HG02759 (cell line): ENCODE results near the gene AGBL1.

Experiments
- ATAC-seq: cut with Tn5 transposase; IDR thresholded peaks from one replicate; pipeline ENCODE4 v1.9.1; 2021; ENCODE audit warnings: mild to moderate bottlenecking, moderate library complexity; ENCODE audit not compliant: unreplicated experiment

The AGBL1 gene

DNA sequence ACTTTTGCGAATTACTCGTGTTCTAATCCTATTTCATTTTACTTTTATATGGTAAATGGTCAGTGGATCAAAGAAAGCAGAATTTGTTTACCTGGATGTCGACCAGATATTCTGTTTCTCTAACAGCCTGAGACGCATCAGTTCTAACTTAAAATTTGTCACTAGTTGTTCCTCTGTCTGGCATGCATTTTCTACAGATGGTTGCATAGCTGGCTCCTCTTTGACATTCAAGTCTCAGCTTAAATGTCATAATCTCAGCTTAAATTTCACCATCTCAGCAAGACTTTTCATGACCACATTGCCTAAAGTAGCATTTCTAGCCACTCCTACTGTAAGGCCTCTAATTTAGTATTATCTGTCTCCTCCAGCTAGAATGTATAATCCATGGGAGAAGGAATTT, 609.3 kb downstream of the AGBL1 start:
- no peak for ATAC-seq

DNA sequence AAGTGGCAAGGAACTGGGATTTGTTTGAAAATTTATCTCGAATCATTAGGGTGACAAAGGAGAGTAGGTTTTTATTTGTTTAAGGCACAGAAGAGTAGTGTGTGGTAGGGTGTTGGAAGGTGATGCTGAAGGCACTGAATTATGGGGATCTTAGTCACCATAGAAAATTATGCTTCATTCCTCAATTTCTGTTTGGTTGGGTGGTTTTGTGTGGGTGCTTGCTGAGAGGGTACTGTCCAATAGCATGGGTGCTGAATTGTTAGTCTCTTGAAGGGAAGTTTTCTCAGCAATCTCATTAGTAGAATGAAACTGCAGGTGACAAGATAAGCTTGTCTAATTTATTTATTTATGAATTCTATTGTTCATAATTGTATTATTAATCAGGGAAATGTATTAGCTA, 610.9 kb downstream of the AGBL1 start:
- no peak for ATAC-seq

DNA sequence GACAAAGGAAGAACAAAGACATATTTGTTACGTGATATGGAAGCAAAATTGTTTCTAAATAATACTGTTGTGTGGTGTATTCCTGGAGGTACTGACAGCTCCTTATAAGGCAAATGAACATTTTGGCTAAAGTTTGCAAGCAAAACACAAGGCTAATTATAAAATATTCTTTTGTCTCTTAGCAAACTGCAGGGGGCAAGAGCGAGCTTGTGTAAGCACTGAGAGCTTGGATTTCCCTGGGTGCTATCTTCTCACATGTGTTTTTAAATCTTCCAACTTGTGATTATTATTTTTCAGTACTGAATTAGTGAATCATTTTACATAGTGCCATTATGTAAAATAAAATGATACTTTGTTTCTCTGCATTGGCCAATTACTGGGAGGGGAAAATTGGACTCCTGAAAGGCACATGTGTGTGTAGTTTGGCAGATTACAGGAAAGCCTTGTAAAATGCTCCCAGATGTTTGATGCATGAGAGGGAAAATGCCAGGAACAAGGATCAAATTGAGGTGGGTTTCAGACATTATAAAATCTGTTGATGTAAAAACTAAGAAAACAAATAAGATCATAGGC, 611.5 kb downstream of the AGBL1 start:
- ATAC-seq, result no peak

DNA sequence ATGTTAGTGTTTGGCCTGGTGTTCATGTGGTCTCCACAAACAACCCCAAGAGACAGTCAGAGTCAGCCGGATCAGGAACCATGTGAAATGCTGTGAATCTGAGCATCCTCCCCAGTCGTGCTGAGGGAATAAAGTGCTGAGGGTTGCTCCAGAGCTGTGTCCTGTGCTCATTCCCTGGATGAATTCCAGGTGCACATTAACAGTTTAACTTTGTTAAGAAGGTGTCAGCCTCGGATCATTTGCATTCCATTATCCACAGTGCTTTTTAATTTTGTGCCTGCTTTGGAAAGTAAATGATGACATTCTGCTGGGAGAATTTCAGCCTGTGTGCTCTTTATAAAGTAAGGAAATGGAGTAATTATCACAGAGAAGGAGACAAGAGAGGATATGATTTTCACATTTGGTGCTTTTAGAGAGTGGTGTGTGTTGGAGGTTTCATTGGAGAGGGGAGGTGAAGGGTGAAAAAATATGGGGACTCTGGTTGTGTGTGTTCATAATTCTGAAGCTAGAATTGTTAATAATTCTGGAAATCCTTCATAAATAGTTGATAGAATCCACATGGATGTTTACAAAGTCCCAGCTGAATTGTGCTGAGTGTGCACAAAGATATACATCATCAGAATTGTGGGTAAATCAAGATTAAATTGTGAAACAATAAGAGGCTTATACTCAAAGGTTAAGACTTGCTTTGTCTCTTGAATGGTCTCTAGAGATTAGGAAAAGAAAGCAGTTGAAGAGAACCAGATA, 621.4 kb downstream of the AGBL1 start:
- ATAC-seq, result no peak

DNA sequence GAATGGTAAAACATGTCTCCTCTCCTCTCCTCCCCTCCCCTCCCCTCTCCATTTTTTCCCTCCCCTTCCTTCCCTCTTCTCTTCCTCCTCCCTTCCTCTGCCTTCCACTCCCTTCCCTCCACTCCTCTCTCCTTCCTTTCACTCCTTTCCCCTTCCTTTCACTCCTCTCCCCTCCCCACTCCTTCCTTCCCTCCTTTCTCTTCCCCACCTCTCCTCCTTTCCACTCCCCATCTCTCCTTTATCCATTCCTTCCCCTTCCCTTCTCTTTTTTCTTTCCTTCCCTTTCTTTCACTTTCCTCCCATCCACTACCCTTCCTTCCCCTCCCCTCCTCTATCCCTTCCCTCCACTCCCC, 621.9 kb downstream of the AGBL1 start:
- no peak for ATAC-seq

DNA sequence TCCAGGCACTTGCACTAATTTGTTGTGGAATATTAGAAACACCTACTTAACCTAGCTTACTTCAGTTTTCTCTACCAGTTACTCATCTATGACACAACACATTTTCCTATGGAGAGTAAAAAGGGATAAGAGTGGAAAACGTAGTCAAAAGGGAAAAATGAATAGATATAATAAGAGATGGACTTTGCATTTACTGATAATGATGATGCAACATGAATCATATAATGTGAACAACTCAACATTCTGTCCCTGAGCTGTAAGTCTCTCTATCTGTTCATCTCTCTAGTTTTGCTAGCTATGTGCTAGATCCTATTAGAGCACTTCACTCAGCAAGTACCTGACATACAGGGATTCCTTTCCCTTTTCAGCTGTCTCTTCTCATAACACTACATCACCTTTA, 627.1 kb downstream of the AGBL1 start:
- no peak for ATAC-seq

DNA sequence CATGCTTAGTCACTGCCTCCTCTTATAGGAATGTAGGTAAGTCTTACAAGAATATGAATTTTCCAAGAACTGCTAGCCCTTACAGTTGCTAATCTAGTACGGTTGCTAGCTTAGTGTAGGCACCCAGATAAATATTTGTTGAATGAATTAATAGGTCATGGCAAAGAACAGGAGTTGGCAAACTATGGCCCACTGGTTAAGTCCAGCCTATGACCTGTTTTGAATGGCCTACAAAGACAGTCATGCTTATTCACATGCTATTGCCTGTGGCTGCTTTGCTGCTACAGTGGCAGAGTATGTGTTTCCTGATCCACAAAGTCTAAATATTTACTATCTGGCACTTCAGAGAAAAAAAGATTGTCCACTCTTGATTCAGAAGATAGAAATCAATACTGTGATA, 631.8 kb downstream of the AGBL1 start:
- ATAC-seq, result no peak

DNA sequence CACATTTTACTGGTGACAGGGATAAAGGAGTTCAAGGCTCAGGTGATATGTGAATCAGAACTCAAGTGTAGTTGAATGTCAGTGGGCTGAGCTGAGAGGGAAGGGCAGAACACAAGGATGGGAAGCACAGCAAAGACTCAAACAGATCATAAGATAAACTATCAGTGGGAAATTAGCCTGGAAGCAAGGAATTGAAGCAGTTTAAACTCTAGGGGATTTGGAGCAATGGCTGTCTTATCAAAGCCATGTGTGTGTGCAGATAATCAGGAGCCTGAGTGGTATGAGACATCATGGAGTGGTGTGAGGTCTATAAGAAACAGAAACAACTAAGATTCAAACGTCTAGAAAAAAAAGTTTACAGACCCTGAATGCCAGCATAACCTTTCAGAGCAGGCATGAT, 634.6 kb downstream of the AGBL1 start:
- ATAC-seq, result no peak

DNA sequence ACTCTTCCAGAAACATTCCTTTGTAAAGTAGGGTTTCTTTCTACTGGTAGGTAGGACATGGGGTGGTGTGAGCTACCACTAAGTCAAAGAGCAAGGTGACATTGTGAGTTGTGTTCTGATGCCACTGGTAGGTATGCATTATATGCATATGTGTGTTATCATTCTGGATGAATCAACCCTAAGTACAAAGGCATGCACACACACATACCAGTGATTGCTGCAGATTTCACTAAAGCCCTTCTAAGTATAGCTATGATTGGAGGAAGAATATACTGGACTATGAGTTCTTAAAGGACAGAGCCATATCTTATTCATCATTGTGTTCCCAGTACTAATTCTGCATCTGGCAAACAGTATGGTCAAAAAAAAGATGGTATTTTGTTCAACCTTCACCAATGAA, 646.0 kb downstream of the AGBL1 start:
- no peak for ATAC-seq

DNA sequence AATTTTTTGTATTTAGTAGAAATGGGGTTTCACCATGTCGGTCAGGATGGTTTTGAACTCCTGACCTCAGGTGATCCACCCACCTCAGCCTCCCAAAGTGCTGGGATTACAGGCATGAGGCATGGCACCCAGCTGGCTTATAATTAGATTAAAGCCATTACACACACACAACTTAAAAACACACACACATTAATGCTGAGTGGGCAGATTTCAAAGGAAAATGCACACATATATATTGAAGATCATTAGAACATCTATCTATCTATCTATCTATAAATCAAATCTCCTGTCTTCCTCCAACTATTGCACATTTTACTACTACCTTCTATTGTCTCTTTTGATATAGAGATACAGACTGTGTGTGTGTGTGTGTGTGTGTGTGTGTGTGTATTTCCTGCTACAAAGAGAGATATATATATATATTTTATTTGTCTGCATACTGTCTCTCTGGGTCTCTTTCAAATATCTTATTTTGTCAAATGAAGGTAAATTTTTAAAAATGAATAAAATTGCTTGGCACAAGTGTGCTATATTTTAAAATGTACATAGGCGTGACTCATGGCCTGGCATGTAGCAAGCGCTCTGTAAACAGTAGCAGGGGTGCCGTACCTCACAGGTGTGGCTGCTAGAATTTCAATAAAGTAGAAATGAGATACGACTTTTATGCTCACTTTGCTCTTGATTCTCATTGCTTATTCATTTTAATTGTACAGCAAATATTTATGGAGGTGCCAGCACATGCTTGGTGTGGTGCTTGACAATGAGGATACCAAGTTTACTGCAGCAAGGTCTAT, 655.8 kb downstream of the AGBL1 start:
- no peak for ATAC-seq

DNA sequence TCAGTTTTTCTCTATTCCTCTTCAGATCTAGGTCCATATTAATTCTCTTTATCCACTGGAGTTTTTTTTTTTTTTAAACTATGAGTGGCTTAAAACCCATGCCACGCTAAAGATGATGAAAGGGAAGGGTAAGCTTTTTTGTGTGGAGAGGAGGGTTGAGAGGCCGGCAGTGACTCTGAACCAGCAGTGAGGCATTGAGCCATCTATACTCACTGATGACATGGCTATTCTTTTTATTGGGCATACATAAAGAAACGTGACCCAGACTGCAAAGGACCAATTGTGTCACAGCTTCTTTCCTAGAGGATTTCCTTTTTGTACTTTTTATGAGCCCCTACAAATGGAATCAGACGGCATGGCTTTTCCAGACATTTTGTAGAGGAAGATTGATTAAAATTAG, 662.2 kb downstream of the AGBL1 start:
- ATAC-seq, result no peak

DNA sequence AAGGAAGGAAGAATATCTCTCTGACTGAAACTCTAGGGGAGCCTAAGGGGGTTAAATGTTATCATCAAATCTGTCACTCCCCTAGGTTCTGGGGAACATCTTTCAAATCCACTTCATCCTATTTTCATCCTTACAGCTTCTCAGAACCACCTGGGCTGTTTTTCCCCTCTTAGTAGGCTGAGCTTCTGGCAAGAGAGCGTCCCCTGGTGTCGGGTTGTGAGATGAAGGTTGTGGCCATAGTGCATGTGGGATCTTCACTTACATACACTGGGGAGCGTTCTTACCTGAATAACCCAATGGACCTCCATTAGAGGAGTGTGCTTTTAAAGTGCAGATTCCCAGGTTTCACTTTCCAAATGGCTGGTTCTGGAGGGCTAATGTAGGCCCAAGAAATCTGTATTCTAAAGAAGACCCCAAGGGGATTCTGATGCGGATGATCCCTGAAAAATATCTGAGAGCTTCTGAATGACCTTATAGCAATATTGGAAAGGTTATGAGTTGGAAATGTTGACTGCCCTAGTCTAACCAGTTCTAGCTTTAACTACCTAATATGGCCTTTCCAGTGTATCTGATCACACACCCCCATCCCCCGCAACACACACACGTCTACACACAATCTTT, 663.7 kb downstream of the AGBL1 start:
- ATAC-seq, result no peak

DNA sequence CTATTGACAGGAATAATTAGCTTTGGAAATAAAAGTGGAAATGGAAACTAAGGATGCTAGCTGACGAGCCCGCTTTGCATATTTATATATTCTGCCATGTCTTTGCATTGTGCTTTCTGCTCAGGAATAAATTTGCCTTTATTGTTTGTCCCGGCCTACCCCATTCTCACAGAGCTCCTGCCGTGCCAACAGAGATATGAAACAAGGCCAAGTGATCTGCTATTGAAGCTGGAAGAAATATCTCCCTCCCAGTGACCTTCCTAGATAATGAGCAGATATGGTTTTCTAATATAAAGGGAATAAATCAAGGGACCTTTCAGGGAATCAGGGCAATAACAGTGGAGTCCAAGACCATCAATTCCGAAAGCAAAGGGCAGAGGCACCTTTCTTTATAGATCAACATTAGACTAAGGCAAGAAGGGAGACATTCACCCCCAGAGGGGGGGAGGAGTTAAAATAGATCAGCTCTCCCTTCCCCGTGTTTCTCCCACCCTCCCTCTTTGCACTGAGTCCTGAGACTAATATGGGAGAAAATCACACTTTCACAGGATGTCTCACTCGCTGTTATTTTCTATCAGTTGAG, 664.6 kb downstream of the AGBL1 start:
- no peak for ATAC-seq

DNA sequence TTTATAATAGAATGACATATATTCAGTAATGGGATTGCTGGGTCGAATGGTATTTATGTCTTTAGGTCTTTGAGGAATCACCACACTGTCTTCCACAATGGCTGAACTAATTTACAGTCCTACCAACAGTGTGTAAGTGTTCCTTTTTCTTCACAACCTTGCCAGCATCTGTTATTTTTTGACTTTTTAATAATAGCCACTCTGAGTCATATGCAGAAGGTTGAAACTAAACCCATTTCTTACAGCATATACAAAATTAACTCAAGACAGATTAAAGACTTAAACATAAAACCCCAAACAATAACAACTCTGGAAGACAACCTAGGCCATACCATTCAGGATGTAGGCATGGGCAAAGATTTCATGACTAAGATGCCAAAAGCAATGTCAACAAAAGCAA, 671.4 kb downstream of the AGBL1 start:
- ATAC-seq, result no peak

DNA sequence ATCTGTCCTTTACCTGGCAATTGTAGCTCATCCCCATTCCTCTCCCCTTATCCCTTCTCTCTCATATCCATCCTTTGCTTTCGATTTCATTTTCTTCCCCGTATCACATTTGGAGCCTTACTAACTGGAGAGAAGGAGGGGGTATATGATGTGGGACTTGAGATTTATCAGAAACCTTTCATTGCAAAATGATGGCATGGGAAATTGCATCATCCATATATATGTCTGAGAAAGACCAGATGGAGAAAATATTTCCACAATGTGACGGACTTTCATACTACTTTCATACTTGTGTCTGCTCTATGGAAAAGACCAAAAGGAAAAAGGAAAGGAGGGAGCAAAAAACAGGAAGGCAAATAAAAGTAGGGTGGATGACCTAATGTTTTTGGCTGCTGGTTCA, 675.2 kb downstream of the AGBL1 start:
- ATAC-seq, result no peak

DNA sequence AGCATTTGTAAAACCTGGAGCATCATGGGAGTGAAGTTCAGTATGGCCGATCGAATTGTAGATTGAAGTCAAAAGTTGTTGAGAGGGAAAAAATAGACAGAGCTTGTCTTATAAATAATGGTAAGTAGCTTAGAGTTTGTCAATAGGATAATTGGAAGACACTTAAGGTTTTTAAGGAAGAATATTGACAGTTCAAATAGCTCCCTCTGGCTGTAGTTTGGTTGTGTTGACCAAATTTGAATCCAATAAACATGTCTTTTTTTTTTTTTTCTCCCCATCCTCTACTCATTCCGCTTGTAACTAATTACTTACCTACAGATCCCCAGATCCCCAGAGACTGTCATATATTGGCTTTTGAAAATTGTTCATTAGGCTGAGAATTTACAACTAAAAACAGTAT, 677.0 kb downstream of the AGBL1 start:
- no peak for ATAC-seq

DNA sequence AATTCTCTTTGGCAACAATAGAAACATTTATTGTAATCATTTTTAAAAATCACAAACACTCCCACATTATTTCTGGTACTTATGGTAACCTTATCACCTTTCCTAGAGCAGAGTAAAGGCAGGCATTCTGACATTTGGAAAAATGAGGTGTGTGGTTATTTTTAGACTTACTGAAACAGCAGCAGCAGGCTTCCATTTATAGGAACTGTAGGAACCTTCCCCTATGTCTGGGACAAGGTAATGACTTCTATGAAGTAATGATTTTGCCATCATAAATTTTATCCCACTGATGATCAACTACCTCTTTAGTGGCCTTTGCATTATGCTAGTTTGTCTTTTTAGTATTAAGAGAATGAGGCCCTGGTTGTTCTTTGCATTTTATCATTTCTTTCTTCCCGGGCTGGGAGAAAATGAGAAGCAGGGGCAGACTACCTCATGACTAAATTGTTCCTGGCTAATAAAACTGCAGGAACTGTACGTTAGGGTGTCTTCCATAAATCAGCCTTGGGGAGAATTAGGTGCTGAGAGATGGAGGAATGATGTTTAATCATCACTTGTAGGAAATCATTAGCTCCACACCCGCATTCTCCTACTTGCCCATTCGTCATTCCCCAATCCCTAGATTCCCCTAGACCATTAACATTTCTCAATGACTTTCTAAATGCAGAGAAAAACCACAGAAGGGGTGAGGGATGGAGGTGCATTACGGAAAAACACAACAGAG, 680.3 kb downstream of the AGBL1 start:
- ATAC-seq, result no peak

DNA sequence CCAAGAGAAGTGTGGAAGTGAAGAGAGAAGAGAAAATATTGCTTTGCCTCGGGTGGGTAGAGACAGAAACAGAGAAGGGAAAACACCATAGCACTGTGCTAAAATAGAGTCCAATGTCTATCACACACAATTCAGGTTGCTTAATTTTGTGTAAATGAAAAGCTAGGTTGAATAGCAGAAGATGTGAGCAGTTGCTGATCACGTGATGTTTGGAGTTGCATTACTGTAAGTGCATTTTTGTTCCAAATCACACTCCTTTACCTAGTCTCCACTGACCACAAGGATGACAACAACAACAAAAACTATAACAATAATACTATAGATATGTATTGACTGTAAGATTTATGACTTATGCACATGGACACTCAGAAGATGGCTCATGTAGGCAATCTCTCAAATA, 683.2 kb downstream of the AGBL1 start:
- ATAC-seq, result no peak

DNA sequence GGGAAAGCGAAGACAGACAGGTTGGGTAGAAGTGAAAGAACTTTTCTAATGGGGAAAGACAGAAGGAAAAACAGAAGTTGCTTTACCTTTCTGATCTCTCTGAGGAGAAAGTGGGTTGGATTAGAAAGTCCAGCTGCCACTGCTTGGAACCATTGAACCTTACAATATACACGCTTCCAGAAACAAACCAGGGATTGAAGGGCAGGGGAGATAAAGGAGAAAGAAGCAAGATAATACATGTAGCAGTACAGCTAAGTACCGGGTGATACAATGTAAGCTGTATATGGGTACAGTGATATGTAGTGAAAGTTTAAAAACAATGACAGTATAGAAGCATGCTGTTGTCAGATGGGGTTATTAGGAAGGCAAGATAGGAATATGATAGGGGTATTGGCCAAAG, 684.4 kb downstream of the AGBL1 start:
- ATAC-seq, result no peak

DNA sequence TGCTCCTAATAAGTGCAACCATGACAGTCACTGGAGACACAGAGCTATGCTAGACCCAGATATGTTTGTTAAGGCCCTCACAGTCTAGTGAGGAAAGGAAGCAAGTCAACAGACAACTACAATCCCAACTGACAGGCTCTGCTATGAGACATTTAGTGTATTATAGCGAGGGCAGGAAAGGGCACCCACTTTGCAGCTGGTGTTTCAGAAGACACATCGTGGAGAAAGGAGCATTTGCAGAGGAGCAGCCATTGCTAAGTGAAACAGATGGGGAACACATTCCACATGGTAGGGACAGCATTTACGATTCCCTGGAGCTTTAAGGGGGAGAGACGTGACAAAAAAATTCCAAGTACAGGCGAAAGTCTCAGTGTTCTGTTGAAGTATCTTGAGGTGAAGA, 685.6 kb downstream of the AGBL1 start:
- no peak for ATAC-seq
